Measurements from ENCODE around the gene FAM53B.
A peak's percentile ranks its signal among the peaks of the same experiment; 100 is the strongest.

The FAM53B gene

GRCh38 chr10:124697837-124698544, 46.2 kb downstream of the FAM53B start:
- Histone ChIP-seq H3K23ac (ENCODE audit: low read length) (no peak overlapping the region), H3K36me3 (ENCODE audit: control insufficient read depth in 1 of 2, insufficient read depth in 2 of 2, low read length in 2 of 2) (peaks cover 10 to 14% of the 10 kb centered on the region in 2 experiments), H2BK120ac (ENCODE audit: insufficient read depth, low read length, poor library complexity) (no peak overlapping the region), H3K9ac (ENCODE audit: low read length) (no peak overlapping the region), H3K4me3 (ENCODE audit: low read depth, low read length) (no peak overlapping the region), H3K14ac (ENCODE audit: low read length) (no peak overlapping the region), H2BK5ac (ENCODE audit: low read depth, low read length, poor library complexity) (no peak overlapping the region), H3K79me1 (ENCODE audit: low read length) (peaks cover 4% of the 10 kb centered on the region), H3K4me2 (ENCODE audit: low read length) (no peak overlapping the region), H4K12ac (ENCODE audit: low read depth, low read length) (no peak overlapping the region), H2BK12ac (ENCODE audit: low read length) (no peak overlapping the region), H2AK5ac (ENCODE audit: low read length) (no peak overlapping the region), H2AFZ (ENCODE audit: insufficient read depth, low read length, poor library complexity) (no peak overlapping the region), H3K4ac (ENCODE audit: low read depth, low read length) (no peak overlapping the region), H3K18ac (ENCODE audit: low read length) (no peak overlapping the region), H4K8ac (ENCODE audit: low read depth, low read length) (no peak overlapping the region), H3K4me1 (ENCODE audit: control insufficient read depth in 1 of 2, insufficient read depth in 2 of 2, low read length in 2 of 2) (peaks cover 6 to 13% of the 10 kb centered on the region in 2 experiments), H3K27me3 (ENCODE audit: insufficient read depth, low read length) (no peaks in the 10 kb centered on the region), H3K9me3 (ENCODE audit: insufficient read depth, low read depth, low read length) (no peaks in the 10 kb centered on the region), H3K27ac (ENCODE audit: low read depth, low read length) (no peak overlapping the region), H3K79me2 (ENCODE audit: control insufficient read depth, insufficient read depth, low read length, poor library complexity) (no peaks in the 10 kb centered on the region), H4K91ac (ENCODE audit: low read depth, low read length) (no peak overlapping the region)
- peak; percentile 79 to 91 for DNase-seq
- WGBS (ENCODE audit: extremely low coverage, insufficient coverage, insufficient read length): no CpG with 5 or more reads among the region's 13 CpGs

GRCh38 chr10:124697443-124697836, 46.7 kb downstream of the FAM53B start:
- Histone ChIP-seq H4K8ac (ENCODE audit: low read depth, low read length) (no peak overlapping the region), H4K12ac (ENCODE audit: low read depth, low read length) (no peak overlapping the region), H2BK120ac (ENCODE audit: insufficient read depth, low read length, poor library complexity) (no peak overlapping the region), H3K4me2 (ENCODE audit: low read length) (no peak overlapping the region), H3K9ac (ENCODE audit: low read length) (no peak overlapping the region), H3K79me1 (ENCODE audit: low read length) (peaks cover 4% of the 10 kb centered on the region), H3K27me3 (ENCODE audit: insufficient read depth, low read length) (no peaks in the 10 kb centered on the region), H3K27ac (ENCODE audit: low read depth, low read length) (no peak overlapping the region), H3K36me3 (ENCODE audit: control insufficient read depth in 1 of 2, insufficient read depth in 2 of 2, low read length in 2 of 2) (peaks cover 10% of the 10 kb centered on the region in 2 experiments), H3K23ac (ENCODE audit: low read length) (no peak overlapping the region), H2BK5ac (ENCODE audit: low read depth, low read length, poor library complexity) (no peak overlapping the region), H3K4me3 (ENCODE audit: low read depth, low read length) (no peak overlapping the region), H2AFZ (ENCODE audit: insufficient read depth, low read length, poor library complexity) (no peak overlapping the region), H3K4ac (ENCODE audit: low read depth, low read length) (no peak overlapping the region), H2BK12ac (ENCODE audit: low read length) (no peak overlapping the region), H4K91ac (ENCODE audit: low read depth, low read length) (no peak overlapping the region), H3K4me1 (ENCODE audit: control insufficient read depth in 1 of 2, insufficient read depth in 2 of 2, low read length in 2 of 2) (peaks cover 6 to 13% of the 10 kb centered on the region in 2 experiments), H3K14ac (ENCODE audit: low read length) (no peak overlapping the region), H3K18ac (ENCODE audit: low read length) (no peak overlapping the region), H3K9me3 (ENCODE audit: insufficient read depth, low read depth, low read length) (no peaks in the 10 kb centered on the region), H2AK5ac (ENCODE audit: low read length) (no peak overlapping the region), H3K79me2 (ENCODE audit: control insufficient read depth, insufficient read depth, low read length, poor library complexity) (no peaks in the 10 kb centered on the region)
- no peak for DNase-seq
- no CpG with 5 or more reads among the region's 8 CpGs for WGBS (ENCODE audit: extremely low coverage, insufficient coverage, insufficient read length)

GRCh38 chr10:124696446-124697392, 47.5 kb downstream of the FAM53B start:
- Histone ChIP-seq H3K4me3 (ENCODE audit: low read depth, low read length) (no peak overlapping the region), H2BK120ac (ENCODE audit: insufficient read depth, low read length, poor library complexity) (no peak overlapping the region), H3K18ac (ENCODE audit: low read length) (no peak overlapping the region), H3K4me1 (ENCODE audit: control insufficient read depth in 1 of 2, insufficient read depth in 2 of 2, low read length in 2 of 2) (peaks cover 6 to 13% of the 10 kb centered on the region in 2 experiments), H3K36me3 (ENCODE audit: control insufficient read depth in 1 of 2, insufficient read depth in 2 of 2, low read length in 2 of 2) (peaks cover 10 to 11% of the 10 kb centered on the region in 2 experiments), H3K23ac (ENCODE audit: low read length) (no peak overlapping the region), H3K4ac (ENCODE audit: low read depth, low read length) (no peak overlapping the region), H2AFZ (ENCODE audit: insufficient read depth, low read length, poor library complexity) (no peak overlapping the region), H3K9me3 (ENCODE audit: insufficient read depth, low read depth, low read length) (no peaks in the 10 kb centered on the region), H3K27me3 (ENCODE audit: insufficient read depth, low read length) (no peaks in the 10 kb centered on the region), H3K79me1 (ENCODE audit: low read length) (peaks cover 7% of the 10 kb centered on the region), H2BK5ac (ENCODE audit: low read depth, low read length, poor library complexity) (no peak overlapping the region), H4K8ac (ENCODE audit: low read depth, low read length) (no peak overlapping the region), H3K9ac (ENCODE audit: low read length) (no peak overlapping the region), H3K79me2 (ENCODE audit: control insufficient read depth, insufficient read depth, low read length, poor library complexity) (no peaks in the 10 kb centered on the region), H4K12ac (ENCODE audit: low read depth, low read length) (no peak overlapping the region), H4K91ac (ENCODE audit: low read depth, low read length) (no peak overlapping the region), H3K14ac (ENCODE audit: low read length) (no peak overlapping the region), H3K4me2 (ENCODE audit: low read length) (no peak overlapping the region), H2BK12ac (ENCODE audit: low read length) (no peak overlapping the region), H2AK5ac (ENCODE audit: low read length) (no peak overlapping the region), H3K27ac (ENCODE audit: low read depth, low read length) (no peak overlapping the region)
- no peak for DNase-seq
- no CpG with 5 or more reads among the region's 19 CpGs for WGBS (ENCODE audit: extremely low coverage, insufficient coverage, insufficient read length)

- H2BK120ac ChIP-seq (ENCODE audit: insufficient read depth, low read length, poor library complexity): no peak overlapping the region
- H3K4me2 ChIP-seq (ENCODE audit: low read length): no peak overlapping the region
- H3K36me3 ChIP-seq (ENCODE audit: control insufficient read depth in 1 of 2, insufficient read depth in 2 of 2, low read length in 2 of 2): peaks cover 11 to 12% of the 10 kb centered on the region in 2 experiments
- no peak overlapping the region for H4K8ac ChIP-seq (ENCODE audit: low read depth, low read length)
- H3K9ac ChIP-seq (ENCODE audit: low read length): no peak overlapping the region
- no peaks in the 10 kb centered on the region for H3K9me3 ChIP-seq (ENCODE audit: insufficient read depth, low read depth, low read length)
- no peak for DNase-seq
- H4K12ac ChIP-seq (ENCODE audit: low read depth, low read length): no peak overlapping the region
- no peak overlapping the region for H2AFZ ChIP-seq (ENCODE audit: insufficient read depth, low read length, poor library complexity)
- H2AK5ac ChIP-seq (ENCODE audit: low read length): no peak overlapping the region
- H3K14ac ChIP-seq (ENCODE audit: low read length): no peak overlapping the region
- WGBS (ENCODE audit: extremely low coverage, insufficient coverage, insufficient read length): no CpG with 5 or more reads among the region's 3 CpGs
- H3K23ac ChIP-seq (ENCODE audit: low read length): no peak overlapping the region
- no peak overlapping the region for H3K18ac ChIP-seq (ENCODE audit: low read length)
- no peak overlapping the region for H3K4ac ChIP-seq (ENCODE audit: low read depth, low read length)
- H3K79me2 ChIP-seq (ENCODE audit: control insufficient read depth, insufficient read depth, low read length, poor library complexity): no peaks in the 10 kb centered on the region
- H3K4me3 ChIP-seq (ENCODE audit: low read depth, low read length): no peak overlapping the region
- no peaks in the 10 kb centered on the region for H3K27me3 ChIP-seq (ENCODE audit: insufficient read depth, low read length)
- H3K27ac ChIP-seq (ENCODE audit: low read depth, low read length): no peak overlapping the region
- H2BK5ac ChIP-seq (ENCODE audit: low read depth, low read length, poor library complexity): no peak overlapping the region
- peaks cover 7% of the 10 kb centered on the region for H3K79me1 ChIP-seq (ENCODE audit: low read length)
- no peak overlapping the region for H2BK12ac ChIP-seq (ENCODE audit: low read length)
- peaks cover 6 to 13% of the 10 kb centered on the region in 2 experiments for H3K4me1 ChIP-seq (ENCODE audit: control insufficient read depth in 1 of 2, insufficient read depth in 2 of 2, low read length in 2 of 2)
- no peak overlapping the region for H4K91ac ChIP-seq (ENCODE audit: low read depth, low read length)
These were observed 48.9 kb downstream of the FAM53B start for GRCh38 chr10:124695259-124695658.
